PC-9 (cell line): ENCODE data around the gene ITGB5.

Experiments used
- CTCF ChIP-seq: fragments of 200-600 bp; sonication (generic); conservative IDR thresholded peaks from 2 replicates; pipeline ENCODE4 v1.6.1; 2017; ENCODE audit warnings: mixed run types, antibody characterized with exemption, mild to moderate bottlenecking, moderate library complexity
- EZH2 ChIP-seq: fragments of 200-600 bp; sonication (generic); IDR thresholded peaks from 2 replicates; pipeline ENCODE4 v1.8.0; 2017; ENCODE audit warnings: antibody characterized with exemption, low read depth

- TF ChIP-seq CTCF (no peak), EZH2 (no peak)
Measured at GRCh38 chr3:124767691-124768090, 119.5 kb downstream of the ITGB5 start.
